ENCODE results near the gene AGBL1. TPM values are rescaled to one million over a fixed set of nuclear protein-coding genes. Genes with fewer than 3 reads are reported as not detected.

AGBL1 gene
- total RNA-seq, 2 donors from 2014 or later: not detected

- H3K9me3 ChIP-seq: no peaks in the 10 kb centered on the region
- DNase-seq (ENCODE audit: low spot score): no peak
- no peak overlapping the region for H3K27ac ChIP-seq
- TF ChIP-seq, protein P1, sequence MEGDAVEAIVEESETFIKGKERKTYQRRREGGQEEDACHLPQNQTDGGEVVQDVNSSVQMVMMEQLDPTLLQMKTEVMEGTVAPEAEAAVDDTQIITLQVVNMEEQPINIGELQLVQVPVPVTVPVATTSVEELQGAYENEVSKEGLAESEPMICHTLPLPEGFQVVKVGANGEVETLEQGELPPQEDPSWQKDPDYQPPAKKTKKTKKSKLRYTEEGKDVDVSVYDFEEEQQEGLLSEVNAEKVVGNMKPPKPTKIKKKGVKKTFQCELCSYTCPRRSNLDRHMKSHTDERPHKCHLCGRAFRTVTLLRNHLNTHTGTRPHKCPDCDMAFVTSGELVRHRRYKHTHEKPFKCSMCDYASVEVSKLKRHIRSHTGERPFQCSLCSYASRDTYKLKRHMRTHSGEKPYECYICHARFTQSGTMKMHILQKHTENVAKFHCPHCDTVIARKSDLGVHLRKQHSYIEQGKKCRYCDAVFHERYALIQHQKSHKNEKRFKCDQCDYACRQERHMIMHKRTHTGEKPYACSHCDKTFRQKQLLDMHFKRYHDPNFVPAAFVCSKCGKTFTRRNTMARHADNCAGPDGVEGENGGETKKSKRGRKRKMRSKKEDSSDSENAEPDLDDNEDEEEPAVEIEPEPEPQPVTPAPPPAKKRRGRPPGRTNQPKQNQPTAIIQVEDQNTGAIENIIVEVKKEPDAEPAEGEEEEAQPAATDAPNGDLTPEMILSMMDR (IDR thresholded peaks at IDR 0.05): no peak
- H3K27me3 ChIP-seq (replicated peaks; ENCODE audit: insufficient read depth): no peaks in the 10 kb centered on the region
- no peaks in the 10 kb centered on the region for H3K4me1 ChIP-seq (ENCODE audit: control insufficient read depth in 1 of 2, low read depth in 2 of 2)
- H3K36me3 ChIP-seq: no peaks in the 10 kb centered on the region
- H3K4me3 ChIP-seq: no peak overlapping the region
- ATAC-seq (ENCODE audit: insufficient number of reproducible peaks, low FRiP score, low read depth): no peak
Measured at GRCh38 chr15:86278586-86278985, 198.9 kb downstream of the AGBL1 start.

DNA sequence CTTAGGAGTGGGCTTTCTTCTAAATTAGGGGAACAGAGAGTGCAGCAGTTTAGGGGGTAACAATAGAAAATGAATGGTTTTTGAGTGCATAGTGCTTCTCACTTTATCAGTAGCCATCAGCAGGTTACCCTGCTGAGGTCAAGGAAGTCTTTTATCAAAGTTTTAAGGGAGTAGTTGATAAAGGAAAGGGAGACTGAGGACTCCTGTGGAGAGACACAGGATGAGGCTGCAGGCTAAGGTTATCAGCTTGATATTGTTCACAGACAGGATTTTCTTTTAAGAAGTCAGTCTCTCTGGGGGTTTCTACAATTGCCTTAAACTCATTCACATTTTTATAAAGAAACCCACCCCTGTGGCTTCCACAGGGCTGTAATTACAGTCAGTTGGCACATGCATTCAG, 205.0 kb downstream of the AGBL1 start:
- TF ChIP-seq, protein P1 (IDR thresholded peaks at IDR 0.05): no peak
- H3K4me3 ChIP-seq: no peak overlapping the region
- no peak for DNase-seq (ENCODE audit: low spot score)
- H3K36me3 ChIP-seq: no peaks in the 10 kb centered on the region
- H3K27me3 ChIP-seq (replicated peaks; ENCODE audit: insufficient read depth): no peaks in the 10 kb centered on the region
- H3K27ac ChIP-seq: no peak overlapping the region
- no peaks in the 10 kb centered on the region for H3K9me3 ChIP-seq
- no peak for ATAC-seq (ENCODE audit: insufficient number of reproducible peaks, low FRiP score, low read depth)
- no peaks in the 10 kb centered on the region for H3K4me1 ChIP-seq (ENCODE audit: control insufficient read depth in 1 of 2, low read depth in 2 of 2)

DNA sequence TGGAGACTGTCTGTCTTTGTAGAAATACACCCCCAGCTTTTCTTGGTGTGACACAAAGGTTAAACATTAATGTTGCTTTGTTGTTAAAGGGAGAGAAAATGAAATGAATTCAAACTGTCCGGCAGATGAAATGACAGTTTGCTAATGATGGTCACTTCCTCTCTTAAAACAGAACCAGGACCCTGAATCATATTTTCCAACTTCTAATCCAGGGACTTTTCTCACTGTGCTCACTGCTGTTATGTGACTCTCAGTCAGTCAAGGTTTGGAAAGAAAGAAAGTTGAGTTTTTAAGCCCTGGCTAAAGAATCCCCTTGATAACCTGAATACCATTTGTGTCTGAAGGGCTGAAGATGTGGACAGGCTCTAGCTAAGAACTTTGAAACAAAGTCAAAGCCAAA, 215.8 kb downstream of the AGBL1 start:
- DNase-seq (ENCODE audit: low spot score): no peak
- H3K9me3 ChIP-seq: no peaks in the 10 kb centered on the region
- H3K27ac ChIP-seq: no peak overlapping the region
- H3K4me1 ChIP-seq (ENCODE audit: control insufficient read depth in 1 of 2, low read depth in 2 of 2): no peaks in the 10 kb centered on the region
- no peak overlapping the region for H3K4me3 ChIP-seq
- ATAC-seq (ENCODE audit: insufficient number of reproducible peaks, low FRiP score, low read depth): no peak
- TF ChIP-seq, protein P1 (IDR thresholded peaks at IDR 0.05): no peak
- H3K27me3 ChIP-seq (replicated peaks; ENCODE audit: insufficient read depth): no peaks in the 10 kb centered on the region
- H3K36me3 ChIP-seq: no peaks in the 10 kb centered on the region

- Histone ChIP-seq H3K27ac (no peak overlapping the region), H3K9me3 (no peaks in the 10 kb centered on the region), H3K4me3 (no peak overlapping the region), H3K27me3 (replicated peaks; ENCODE audit: insufficient read depth) (no peaks in the 10 kb centered on the region), H3K4me1 (ENCODE audit: control insufficient read depth in 1 of 2, low read depth in 2 of 2) (no peaks in the 10 kb centered on the region), H3K36me3 (no peaks in the 10 kb centered on the region)
- no peak for ATAC-seq (ENCODE audit: insufficient number of reproducible peaks, low FRiP score, low read depth)
- no peak for DNase-seq (ENCODE audit: low spot score)
- TF ChIP-seq, protein P1 (IDR thresholded peaks at IDR 0.05): no peak
Measured at GRCh38 chr15:86296769-86297168, 217.1 kb downstream of the AGBL1 start.

- DNase-seq (ENCODE audit: low spot score): no peak
- Histone ChIP-seq H3K4me1 (ENCODE audit: control insufficient read depth in 1 of 2, low read depth in 2 of 2) (no peaks in the 10 kb centered on the region), H3K27me3 (replicated peaks; ENCODE audit: insufficient read depth) (no peaks in the 10 kb centered on the region), H3K36me3 (no peaks in the 10 kb centered on the region), H3K4me3 (no peak overlapping the region), H3K27ac (no peak overlapping the region), H3K9me3 (no peaks in the 10 kb centered on the region)
- TF ChIP-seq, protein P1 (IDR thresholded peaks at IDR 0.05): no peak
- no peak for ATAC-seq (ENCODE audit: insufficient number of reproducible peaks, low FRiP score, low read depth)
Measured at GRCh38 chr15:86300390-86301125, 220.9 kb downstream of the AGBL1 start.

Data from thoracic aorta (tissue), 2 donors.